C4-2B (cell line): Measurements from ENCODE around the gene HEATR5B.

ENCODE experiments used
- H3K27ac ChIP-seq: fragments of 450-650 bp; 2 replicates; pipeline ENCODE4 v1.5.1; 2017
- ZFX ChIP-seq: fragments of 450-650 bp; IDR thresholded peaks from 2 replicates; pipeline ENCODE4 v1.6.1; 2017
- TF ChIP-seq, protein P1 (sequence below): fragments of 450-650 bp; conservative IDR thresholded peaks from 2 replicates; pipeline ENCODE4 v1.5.1; 2017; ENCODE audit warnings: mild to moderate bottlenecking

Gene HEATR5B

DNA sequence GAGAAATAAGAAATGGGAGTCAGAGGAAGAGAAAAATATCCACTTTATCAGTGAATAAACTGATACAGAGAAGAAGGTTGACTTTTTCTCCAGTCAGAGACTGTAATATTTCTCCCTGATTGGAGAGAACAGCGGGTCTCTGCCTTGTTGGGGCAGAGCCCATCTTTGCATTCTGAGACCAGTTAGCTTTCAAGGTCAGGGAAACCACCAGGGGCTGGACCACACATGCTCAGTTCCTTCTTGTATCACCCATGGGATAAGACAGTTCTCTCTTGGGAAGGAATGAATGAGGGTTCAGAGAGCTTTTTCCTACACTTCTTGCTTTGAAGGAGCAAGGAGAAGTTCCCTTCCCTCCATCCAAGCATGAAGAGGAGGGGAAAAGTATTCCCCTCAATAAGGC is 12.4 kb upstream of the HEATR5B start:
- TF ChIP-seq, protein P1, sequence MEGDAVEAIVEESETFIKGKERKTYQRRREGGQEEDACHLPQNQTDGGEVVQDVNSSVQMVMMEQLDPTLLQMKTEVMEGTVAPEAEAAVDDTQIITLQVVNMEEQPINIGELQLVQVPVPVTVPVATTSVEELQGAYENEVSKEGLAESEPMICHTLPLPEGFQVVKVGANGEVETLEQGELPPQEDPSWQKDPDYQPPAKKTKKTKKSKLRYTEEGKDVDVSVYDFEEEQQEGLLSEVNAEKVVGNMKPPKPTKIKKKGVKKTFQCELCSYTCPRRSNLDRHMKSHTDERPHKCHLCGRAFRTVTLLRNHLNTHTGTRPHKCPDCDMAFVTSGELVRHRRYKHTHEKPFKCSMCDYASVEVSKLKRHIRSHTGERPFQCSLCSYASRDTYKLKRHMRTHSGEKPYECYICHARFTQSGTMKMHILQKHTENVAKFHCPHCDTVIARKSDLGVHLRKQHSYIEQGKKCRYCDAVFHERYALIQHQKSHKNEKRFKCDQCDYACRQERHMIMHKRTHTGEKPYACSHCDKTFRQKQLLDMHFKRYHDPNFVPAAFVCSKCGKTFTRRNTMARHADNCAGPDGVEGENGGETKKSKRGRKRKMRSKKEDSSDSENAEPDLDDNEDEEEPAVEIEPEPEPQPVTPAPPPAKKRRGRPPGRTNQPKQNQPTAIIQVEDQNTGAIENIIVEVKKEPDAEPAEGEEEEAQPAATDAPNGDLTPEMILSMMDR: no peak
- no peak for TF ChIP-seq ZFX
- no peak overlapping the region for H3K27ac ChIP-seq

DNA sequence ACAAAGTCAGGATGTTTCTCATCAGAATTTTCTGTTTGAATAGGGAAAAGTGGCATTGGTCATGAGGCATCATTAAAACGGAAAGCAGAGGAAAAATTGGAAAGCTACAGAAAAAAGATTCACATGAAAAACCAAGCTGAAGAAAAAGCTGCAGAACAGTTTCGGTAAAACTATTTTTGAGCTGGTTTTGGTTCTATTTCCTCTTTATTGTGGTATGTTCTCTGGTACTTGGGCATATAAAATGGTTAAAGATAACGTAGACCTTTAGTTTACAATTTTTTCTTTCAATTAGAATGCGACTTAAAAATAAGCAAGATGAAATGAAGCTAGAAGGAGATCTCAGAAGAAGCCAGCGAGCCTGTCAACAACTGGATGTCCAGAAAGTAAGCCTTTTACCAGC is 7.7 kb upstream of the HEATR5B start:
- TF ChIP-seq ZFX: no peak
- TF ChIP-seq, protein P1: no peak
- no peak overlapping the region for H3K27ac ChIP-seq

DNA sequence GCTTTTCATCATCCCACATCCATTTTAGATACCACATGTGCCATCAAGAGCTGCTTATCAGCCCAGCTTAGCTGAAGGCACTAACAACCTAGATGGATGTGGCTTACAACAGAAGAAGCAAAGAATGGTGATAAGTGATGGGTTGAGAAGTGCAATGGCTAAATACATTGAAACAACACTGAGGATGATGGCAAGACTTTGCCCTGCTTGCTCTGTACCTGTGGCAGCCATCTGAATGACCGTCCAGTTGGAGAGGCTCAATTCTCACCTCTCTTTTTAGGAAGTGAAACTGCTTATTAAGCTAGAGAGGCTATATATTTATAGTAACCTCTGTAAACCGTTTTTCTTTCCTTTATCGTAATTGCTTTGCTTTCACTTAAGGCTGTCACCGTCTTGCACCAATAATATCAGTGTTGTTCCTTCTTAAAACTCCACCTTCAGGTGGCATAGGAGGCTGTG is 5.9 kb upstream of the HEATR5B start:
- no peak for TF ChIP-seq ZFX
- TF ChIP-seq, protein P1: no peak
- H3K27ac ChIP-seq: no peak overlapping the region

DNA sequence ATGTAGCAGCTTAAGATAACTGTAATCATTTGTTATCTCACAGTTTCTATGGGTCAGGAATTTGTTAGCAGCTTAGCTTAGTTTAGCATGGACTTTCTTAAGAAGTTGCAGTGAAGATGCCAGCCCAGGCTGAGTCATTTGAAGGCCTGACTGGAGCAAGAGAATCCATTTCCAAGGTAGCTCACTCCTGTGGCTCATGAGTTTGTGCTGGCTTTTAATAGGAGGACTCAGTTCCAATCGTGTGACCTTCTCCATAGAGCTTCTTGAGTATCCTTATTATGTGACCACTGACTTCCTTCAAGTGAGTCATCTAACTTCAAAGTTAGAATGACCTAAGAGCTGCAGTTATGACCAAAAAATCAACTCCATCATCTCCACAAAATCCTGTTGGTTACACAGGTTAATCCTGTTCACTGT is 1.6 kb upstream of the HEATR5B start:
- no peak overlapping the region for H3K27ac ChIP-seq
- TF ChIP-seq, protein P1: no peak
- TF ChIP-seq ZFX: no peak

DNA sequence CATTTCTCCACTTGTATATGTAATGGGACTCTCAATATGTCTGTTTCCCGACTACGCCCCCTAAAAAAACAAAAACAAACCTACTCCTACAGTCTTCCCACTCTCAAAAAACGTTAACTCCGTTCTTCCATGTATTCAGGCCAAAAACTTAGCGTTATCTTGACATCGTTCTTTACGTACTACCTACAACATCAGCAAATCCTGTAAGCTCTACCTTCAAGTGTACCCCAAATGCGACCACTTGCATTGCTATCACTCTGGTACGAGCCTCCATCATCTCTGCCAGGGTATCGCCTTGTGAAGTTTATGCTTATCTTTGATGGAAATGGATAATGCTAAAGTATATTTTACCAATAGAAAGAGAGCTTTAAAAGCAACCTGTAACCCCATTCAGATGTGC is 625 bp upstream of the HEATR5B start:
- H3K27ac ChIP-seq: peak overlapping the region; percentile 79

DNA sequence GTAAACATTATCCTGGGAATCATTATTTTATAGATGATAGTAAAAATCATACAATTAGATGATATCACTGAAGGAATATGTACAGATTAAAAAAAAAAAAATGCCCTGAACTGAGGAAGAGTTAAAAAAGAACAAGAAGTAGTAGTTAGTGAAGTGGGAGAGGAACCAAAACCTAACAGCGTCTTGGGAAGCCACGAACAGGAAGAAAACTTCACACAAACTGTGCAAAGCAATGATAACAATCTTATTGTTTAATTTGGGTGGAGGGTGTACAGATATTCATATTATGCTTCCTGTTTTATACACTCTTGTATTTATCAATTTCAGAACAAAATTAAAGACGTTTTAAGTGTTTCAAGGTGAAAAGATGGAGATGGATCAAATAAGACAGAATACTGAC is 3.5 kb downstream of the HEATR5B start:
- no peak overlapping the region for H3K27ac ChIP-seq
- TF ChIP-seq, protein P1: no peak
- no peak for TF ChIP-seq ZFX

More for the DNA sequence above, 625 bp upstream of the HEATR5B start:
- TF ChIP-seq, protein P1: no peak
- no peak for TF ChIP-seq ZFX

DNA sequence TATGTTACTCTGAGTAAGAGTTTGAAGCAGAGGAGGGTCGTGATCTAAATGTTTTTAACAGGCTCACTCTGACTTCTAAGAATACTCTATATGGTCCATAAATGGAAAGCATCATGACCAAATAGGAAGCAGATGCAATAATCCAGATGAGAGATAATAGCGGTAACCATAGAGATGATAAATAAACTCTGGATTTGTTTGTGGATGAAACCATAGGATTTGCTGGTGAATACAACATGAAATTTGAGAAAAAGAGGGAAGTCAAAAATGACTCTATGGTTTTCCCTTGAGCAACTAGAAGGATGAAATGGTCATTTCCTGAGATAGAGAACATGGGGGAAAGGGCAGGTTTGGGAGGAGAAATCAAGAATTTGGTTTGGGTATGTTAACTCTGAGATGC is 3.9 kb downstream of the HEATR5B start:
- TF ChIP-seq ZFX: no peak
- TF ChIP-seq, protein P1: no peak

More for the DNA sequence above, 3.9 kb downstream of the HEATR5B start:
- H3K27ac ChIP-seq: no peak overlapping the region
